GM21515 (cell line): ENCODE measurements around the gene NOP14.
"Not testable (repeated sequence)": the region's sequence is repeated elsewhere in the genome, so short reads cannot be mapped to it uniquely, and the experiment has no call there.

Experiments
- ATAC-seq: cut with Tn5 transposase; IDR thresholded peaks from one replicate; pipeline ENCODE4 v1.9.1; 2021; ENCODE audit not compliant: unreplicated experiment

The NOP14 gene

GRCh38 chr4:2963175-2963965, at the start of gene NOP14, which contains the start of gene GRK4:
NOP14 (minus strand) TSS chr4:2963406; CDS start chr4:2963319, 87 bp downstream.
GRK4 (plus strand) TSS chr4:2963571; CDS start chr4:2964071, 500 bp downstream.
- ATAC-seq, result peak; percentile 87

DNA sequence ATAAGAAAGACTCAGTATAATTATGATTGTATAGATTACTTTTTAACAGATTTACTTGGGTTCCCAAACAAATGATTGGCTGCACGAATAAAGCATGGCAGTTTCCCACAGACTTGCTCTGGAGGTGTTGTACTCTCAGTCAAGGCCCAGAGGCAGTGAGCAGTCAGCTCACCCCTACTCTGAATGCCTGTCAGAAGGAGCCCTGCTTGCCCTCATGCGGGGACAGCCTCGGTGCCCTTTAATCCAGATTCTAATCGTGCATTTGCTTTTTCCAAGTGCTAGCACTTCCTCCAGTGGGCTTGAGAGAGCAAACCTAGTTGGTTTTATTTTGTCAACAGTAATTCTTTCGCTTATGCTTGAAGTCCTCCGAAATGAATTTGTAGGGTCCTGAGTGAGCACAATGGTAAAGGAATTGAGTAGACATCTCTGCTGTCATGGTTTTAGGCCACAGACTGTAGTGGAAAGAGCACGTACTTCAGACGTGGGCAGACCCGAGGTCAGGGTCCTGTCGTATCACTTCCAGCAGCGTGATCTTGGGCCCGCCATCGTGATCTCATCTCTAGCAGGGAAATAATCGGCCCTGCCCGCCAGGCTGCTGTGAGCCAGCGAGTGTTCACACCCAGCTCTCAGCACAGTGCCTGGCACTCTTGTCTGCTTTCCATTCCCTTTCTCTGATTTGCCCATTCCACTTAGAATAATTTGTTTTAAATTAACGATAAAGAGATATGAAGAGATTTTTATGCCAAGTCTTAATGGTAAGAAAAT, 48.4 kb upstream of the NOP14 start:
- ATAC-seq, result no peak

- no peak for ATAC-seq
Observed at GRCh38 chr4:3010998-3011397, 47.8 kb upstream of the NOP14 start.

DNA sequence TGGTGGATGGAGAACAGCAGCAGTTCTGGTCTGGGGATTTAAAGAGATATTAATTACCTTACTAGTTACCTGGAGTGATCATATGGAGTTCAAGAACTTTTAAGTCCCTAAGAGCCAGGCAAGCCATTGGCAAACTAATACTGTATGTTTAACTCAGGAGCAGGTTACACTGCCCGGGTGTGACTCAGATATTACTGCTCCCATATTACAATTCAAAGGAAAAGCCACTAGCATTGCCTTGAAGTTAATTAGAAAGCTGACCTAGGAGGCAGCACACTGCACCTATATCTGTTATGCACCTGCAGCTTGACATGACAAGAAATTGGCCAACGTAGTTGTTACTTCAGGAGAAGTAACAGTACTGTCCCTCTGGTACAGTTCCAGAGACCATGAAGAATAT, 47.4 kb upstream of the NOP14 start:
- no peak for ATAC-seq

GRCh38 chr4:3009422-3009821, 46.2 kb upstream of the NOP14 start:
- ATAC-seq, result no peak

GRCh38 chr4:3007724-3008123, 44.5 kb upstream of the NOP14 start:
- no peak for ATAC-seq

GRCh38 chr4:2996415-2996814, 33.2 kb upstream of the NOP14 start:
- ATAC-seq, result no peak

DNA sequence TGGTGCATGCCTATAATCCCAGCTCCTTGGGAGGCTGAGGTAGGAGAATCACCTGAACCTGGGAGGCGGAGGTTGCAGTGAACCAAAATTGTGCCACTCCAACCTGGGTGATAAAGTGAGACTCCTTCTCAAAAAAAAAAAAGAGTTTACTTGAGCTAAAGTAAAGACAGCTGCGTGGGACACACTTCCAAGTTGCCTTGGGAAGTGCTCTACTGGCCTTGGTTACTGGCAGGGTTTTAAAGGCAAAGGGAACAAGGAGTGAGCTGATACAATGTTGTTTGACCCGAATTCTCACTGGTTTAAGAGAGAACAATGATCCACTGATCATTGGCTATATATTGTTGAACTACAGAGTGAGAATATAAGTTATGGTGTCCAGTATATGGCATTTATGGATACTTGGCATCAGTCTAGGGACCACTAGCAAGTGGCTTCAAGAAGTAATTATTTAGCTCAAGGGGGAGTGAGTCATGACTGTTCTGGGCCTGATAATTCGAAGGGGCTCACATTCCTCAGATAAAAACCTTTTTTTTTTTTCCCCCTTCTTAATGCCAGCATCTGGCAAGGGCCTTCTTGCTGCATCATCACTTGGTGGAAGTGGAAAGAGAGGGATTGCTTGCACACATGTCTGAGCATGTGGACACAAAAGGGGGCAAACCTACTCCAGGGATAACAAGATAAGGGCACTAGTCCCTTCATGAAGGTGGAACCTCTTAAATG, 32.5 kb upstream of the NOP14 start:
- ATAC-seq, result no peak

GRCh38 chr4:2994917-2995316, 31.7 kb upstream of the NOP14 start:
- ATAC-seq, result no peak

DNA sequence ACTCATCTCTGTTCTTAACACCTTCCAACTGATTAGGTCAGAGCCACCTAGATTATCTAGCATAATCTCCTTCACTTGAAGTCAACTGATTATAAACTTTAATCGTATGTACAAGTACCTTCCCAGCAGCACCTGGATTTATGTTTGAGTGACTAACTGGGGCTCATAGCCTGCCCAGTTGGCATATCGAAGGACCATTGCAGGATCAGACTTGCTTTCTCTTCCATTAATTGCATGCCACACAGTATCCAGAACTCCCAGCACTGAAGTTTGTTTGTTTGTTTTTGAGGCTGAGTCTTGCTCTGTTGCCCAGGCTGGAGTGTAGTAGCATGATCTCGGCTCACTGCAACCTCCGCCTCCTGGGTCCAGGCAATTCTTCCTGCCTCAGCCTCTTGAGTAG, 28.0 kb upstream of the NOP14 start:
- no peak for ATAC-seq

- not testable (repeated sequence) for ATAC-seq
Observed at GRCh38 chr4:2983715-2984114, 20.5 kb upstream of the NOP14 start.

- ATAC-seq, result no peak
Observed at GRCh38 chr4:2982012-2982411, 18.8 kb upstream of the NOP14 start.

DNA sequence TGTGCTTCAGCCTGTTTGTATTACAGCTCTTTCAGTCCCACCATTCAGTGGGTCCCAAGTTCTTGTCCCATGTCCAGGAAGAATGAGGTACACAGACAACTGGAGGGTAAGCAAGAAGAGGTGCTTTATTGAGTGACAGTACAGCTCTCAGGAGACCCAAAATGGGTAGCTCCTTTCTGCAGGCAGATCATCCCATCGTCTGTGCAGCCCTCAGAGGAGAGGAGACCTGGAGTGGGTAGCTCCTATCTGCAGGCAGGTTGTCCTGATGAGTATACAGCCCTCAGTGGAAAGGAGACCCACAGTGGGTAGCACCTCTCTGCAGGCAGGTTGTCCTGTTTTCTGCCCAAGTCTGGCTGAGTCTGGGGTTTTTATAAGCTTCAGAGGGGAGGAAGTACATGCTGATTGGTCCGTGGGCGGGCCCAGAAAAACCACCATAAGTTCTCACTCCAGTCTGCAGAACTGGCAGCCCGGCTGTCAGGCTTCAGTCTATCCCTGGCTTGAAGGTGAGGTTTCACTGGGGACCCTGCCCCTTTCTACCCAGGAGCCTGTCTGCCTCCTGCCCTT, 18.1 kb upstream of the NOP14 start:
- no peak for ATAC-seq

DNA sequence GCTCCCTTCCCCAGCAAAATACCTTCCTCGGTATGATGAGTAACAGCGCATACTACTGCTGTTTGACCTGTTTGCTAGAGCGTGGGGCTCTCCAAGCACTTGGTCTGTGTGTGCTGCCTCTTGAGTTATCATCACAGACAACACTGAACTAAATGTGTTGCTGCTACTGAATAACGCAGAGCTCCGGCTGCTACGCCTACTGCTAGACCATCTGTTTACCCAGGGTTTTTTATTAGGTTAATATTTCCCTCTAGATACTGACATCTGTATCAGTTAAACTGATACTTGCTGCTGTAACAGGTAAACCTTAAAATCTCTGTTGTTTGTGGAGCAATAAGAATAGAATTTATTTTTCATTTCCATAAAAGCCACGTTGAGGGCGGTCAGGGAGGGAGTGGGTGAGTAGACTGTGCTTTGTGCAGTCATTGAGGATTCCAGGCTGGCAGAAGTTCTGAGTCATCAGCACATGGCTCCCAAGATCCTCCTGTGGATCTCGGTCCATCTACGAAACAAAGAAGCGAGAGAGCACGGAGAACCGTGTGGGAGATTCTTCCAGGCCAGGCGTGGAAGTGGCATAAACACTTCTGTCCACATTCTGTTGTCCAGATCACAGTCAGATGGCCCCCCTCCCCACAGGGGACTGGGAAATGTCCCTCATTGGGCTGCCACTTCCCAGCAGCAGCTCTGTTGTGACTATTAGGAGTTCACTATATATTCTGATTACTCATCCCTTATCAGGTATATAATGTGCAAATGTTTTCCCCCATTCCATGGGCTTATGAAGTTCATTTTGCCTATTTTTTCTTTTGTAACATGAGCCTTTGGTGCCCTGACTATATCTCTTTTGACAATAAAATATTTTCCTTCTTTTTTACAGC, 14.2 kb upstream of the NOP14 start:
- no peak for ATAC-seq

GRCh38 chr4:2971275-2971674, 8.1 kb upstream of the NOP14 start:
- no peak for ATAC-seq

DNA sequence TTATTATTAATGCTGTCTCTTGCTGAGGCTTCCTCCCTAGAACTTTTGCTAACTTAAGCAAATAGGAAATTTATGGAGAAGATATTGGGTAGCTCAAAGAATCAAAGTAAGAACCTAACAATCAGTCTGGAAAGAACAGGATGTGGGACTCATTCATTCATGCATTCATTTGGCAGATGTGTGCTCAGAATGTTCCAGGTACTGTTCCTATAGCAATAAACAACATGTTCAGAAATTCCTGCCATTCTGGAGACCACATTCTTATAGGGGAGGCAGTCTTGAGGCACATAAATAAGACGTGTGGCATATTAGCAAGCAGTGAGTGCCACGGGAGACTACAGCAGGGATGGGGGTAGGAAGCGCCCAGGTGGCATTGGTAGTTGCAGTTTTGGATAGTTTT, 5.2 kb upstream of the NOP14 start:
- no peak for ATAC-seq

- ATAC-seq, result no peak
Observed at GRCh38 chr4:2965262-2965661, 2.1 kb upstream of the NOP14 start.

GRCh38 chr4:2964706-2965258, 1.6 kb upstream of the NOP14 start:
- ATAC-seq, result no peak

DNA sequence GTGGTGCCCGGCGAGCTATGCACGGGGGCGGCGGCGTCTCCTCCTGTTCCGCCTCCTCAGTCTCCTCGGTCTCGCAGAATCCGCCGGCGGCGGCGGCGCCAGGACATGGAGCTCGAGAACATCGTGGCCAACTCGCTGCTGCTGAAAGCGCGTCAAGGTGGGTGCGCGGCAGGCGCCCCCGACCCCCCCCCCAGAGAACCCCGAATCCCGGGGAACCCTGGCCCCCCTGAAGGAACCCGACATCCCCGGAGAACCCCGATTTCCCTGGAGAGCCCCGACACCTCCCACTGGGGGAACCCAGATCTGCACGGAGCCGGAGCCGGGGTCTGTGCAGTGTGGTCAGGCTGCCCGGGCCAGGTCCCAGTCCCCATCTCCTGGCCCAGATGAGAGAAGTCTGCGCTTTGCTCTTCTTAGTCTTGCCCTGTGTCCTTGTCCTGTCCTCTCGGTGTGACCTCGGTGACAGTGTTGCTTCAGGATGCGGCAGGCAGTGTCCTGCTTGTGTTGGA, 813 bp upstream of the NOP14 start:
- peak; percentile 29 for ATAC-seq
